ENCODE results near the gene HOMER2.

Gene HOMER2

GRCh38 chr15:82854554-82854953 lies 98.0 kb downstream of the HOMER2 start:
- Histone ChIP-seq H3K4me1 (ENCODE audit: low read length) (peaks cover 4% of the 10 kb centered on the region), H3K4me2 (ENCODE audit: low read length) (no peak overlapping the region), H3K27ac (ENCODE audit: low read length) (no peak overlapping the region), H3K9me3 (ENCODE audit: insufficient read depth, low read length) (no peaks in the 10 kb centered on the region), H3K27me3 (ENCODE audit: low read depth, low read length) (no peaks in the 10 kb centered on the region), H3K4me3 (ENCODE audit: low read length) (no peak overlapping the region), H3K9ac (ENCODE audit: low read length) (no peak overlapping the region), H4K20me1 (ENCODE audit: insufficient read depth, low read length) (no peaks in the 10 kb centered on the region), H2AFZ (ENCODE audit: low read depth, low read length) (no peak overlapping the region), H3K79me2 (ENCODE audit: low read length) (no peaks in the 10 kb centered on the region), H3K36me3 (replicated peaks; ENCODE audit: low read depth, low read length) (no peaks in the 10 kb centered on the region)
- TF ChIP-seq EZH2phosphoT487 (IDR thresholded peaks at IDR 0.05; ENCODE audit: low read depth): no peak
- TF ChIP-seq CTCF (IDR thresholded peaks at IDR 0.05; ENCODE audit: low read depth, low read length): no peak

- no peaks in the 10 kb centered on the region for H3K9me3 ChIP-seq (ENCODE audit: insufficient read depth, low read length)
- no peak overlapping the region for H3K9ac ChIP-seq (ENCODE audit: low read length)
- H3K4me3 ChIP-seq (ENCODE audit: low read length): no peak overlapping the region
- H4K20me1 ChIP-seq (ENCODE audit: insufficient read depth, low read length): no peaks in the 10 kb centered on the region
- peaks cover 9% of the 10 kb centered on the region for H3K4me1 ChIP-seq (ENCODE audit: low read length)
- no peaks in the 10 kb centered on the region for H3K27me3 ChIP-seq (ENCODE audit: low read depth, low read length)
- no peak for TF ChIP-seq CTCF (IDR thresholded peaks at IDR 0.05; ENCODE audit: low read depth, low read length)
- no peak for TF ChIP-seq EZH2phosphoT487 (IDR thresholded peaks at IDR 0.05; ENCODE audit: low read depth)
- no peak overlapping the region for H3K27ac ChIP-seq (ENCODE audit: low read length)
- H3K4me2 ChIP-seq (ENCODE audit: low read length): no peak overlapping the region
- H3K36me3 ChIP-seq (replicated peaks; ENCODE audit: low read depth, low read length): no peaks in the 10 kb centered on the region
- no peaks in the 10 kb centered on the region for H3K79me2 ChIP-seq (ENCODE audit: low read length)
- no peak overlapping the region for H2AFZ ChIP-seq (ENCODE audit: low read depth, low read length)
Measured at GRCh38 chr15:82852941-82853561, 99.5 kb downstream of the HOMER2 start.

- Histone ChIP-seq H3K4me2 (ENCODE audit: low read length) (no peak overlapping the region), H3K27me3 (ENCODE audit: low read depth, low read length) (no peaks in the 10 kb centered on the region), H3K36me3 (replicated peaks; ENCODE audit: low read depth, low read length) (no peaks in the 10 kb centered on the region), H3K9me3 (ENCODE audit: insufficient read depth, low read length) (no peaks in the 10 kb centered on the region), H3K4me3 (ENCODE audit: low read length) (no peak overlapping the region), H4K20me1 (ENCODE audit: insufficient read depth, low read length) (no peaks in the 10 kb centered on the region), H3K79me2 (ENCODE audit: low read length) (no peaks in the 10 kb centered on the region), H3K27ac (ENCODE audit: low read length) (no peak overlapping the region), H3K4me1 (ENCODE audit: low read length) (peaks cover 9% of the 10 kb centered on the region), H2AFZ (ENCODE audit: low read depth, low read length) (no peak overlapping the region), H3K9ac (ENCODE audit: low read length) (no peak overlapping the region)
- no peak for TF ChIP-seq CTCF (IDR thresholded peaks at IDR 0.05; ENCODE audit: low read depth, low read length)
- TF ChIP-seq EZH2phosphoT487 (IDR thresholded peaks at IDR 0.05; ENCODE audit: low read depth): no peak
Measured at GRCh38 chr15:82851981-82852511, 100.5 kb downstream of the HOMER2 start.

GRCh38 chr15:82851306-82851850 lies 101.1 kb downstream of the HOMER2 start:
- H3K4me1 ChIP-seq (ENCODE audit: low read length): peaks cover 9% of the 10 kb centered on the region
- H3K4me3 ChIP-seq (ENCODE audit: low read length): no peak overlapping the region
- H3K27me3 ChIP-seq (ENCODE audit: low read depth, low read length): no peaks in the 10 kb centered on the region
- no peaks in the 10 kb centered on the region for H3K36me3 ChIP-seq (replicated peaks; ENCODE audit: low read depth, low read length)
- H2AFZ ChIP-seq (ENCODE audit: low read depth, low read length): no peak overlapping the region
- H3K79me2 ChIP-seq (ENCODE audit: low read length): no peaks in the 10 kb centered on the region
- H3K9me3 ChIP-seq (ENCODE audit: insufficient read depth, low read length): no peaks in the 10 kb centered on the region
- no peak overlapping the region for H3K27ac ChIP-seq (ENCODE audit: low read length)
- H3K4me2 ChIP-seq (ENCODE audit: low read length): no peak overlapping the region
- H4K20me1 ChIP-seq (ENCODE audit: insufficient read depth, low read length): no peaks in the 10 kb centered on the region
- TF ChIP-seq CTCF (IDR thresholded peaks at IDR 0.05; ENCODE audit: low read depth, low read length): no peak
- TF ChIP-seq EZH2phosphoT487 (IDR thresholded peaks at IDR 0.05; ENCODE audit: low read depth): no peak
- no peak overlapping the region for H3K9ac ChIP-seq (ENCODE audit: low read length)
